ENCODE measurements around the gene COQ10A.

GRCh38 chr12:56296295-56296694, 29.6 kb downstream of the COQ10A start:
- TF ChIP-seq CTCF (IDR thresholded peaks at IDR 0.05) (no peak), EP300 (IDR thresholded peaks at IDR 0.05) (no peak), POLR2A (IDR thresholded peaks at IDR 0.05) (no peak)

Measured in tibial nerve (tissue), 4 donors.